G401.6 (cell line): ENCODE measurements around the gene WARS2.
A peak's percentile ranks its signal among the peaks of the same experiment; 100 is the strongest.

ENCODE experiments used
- FAIRE-seq: peaks from 2 replicates; lab custom pipeline; 2012; peaks lifted over from hg19 to GRCh38; lab: Jason Lieb, UNC

The WARS2 gene

GRCh38 chr1:118995312-118996016 lies 145.0 kb downstream of the WARS2 start:
- FAIRE-seq: no peak

- FAIRE-seq: no peak
These were observed 146.8 kb downstream of the WARS2 start for GRCh38 chr1:118993700-118994026.

GRCh38 chr1:118992868-118993699 lies 147.4 kb downstream of the WARS2 start:
- FAIRE-seq: no peak

- FAIRE-seq: no peak
These were observed 148.1 kb downstream of the WARS2 start for GRCh38 chr1:118992237-118992825.

GRCh38 chr1:118991448-118991847 lies 149.0 kb downstream of the WARS2 start:
- FAIRE-seq: no peak

GRCh38 chr1:118990513-118991152 lies 149.8 kb downstream of the WARS2 start:
- no peak for FAIRE-seq

GRCh38 chr1:118989878-118990378 lies 150.5 kb downstream of the WARS2 start:
- no peak for FAIRE-seq

- FAIRE-seq: no peak
These were observed 151.2 kb downstream of the WARS2 start for GRCh38 chr1:118989006-118989815.

GRCh38 chr1:118988186-118989005 lies 152.1 kb downstream of the WARS2 start, which contains the start of gene TBX15:
Gene TBX15 (minus strand): TSS chr1:118988343. CDS start chr1:118987795, 548 bp downstream.
- peak; percentile 95 for FAIRE-seq

GRCh38 chr1:118987468-118988185 lies 152.8 kb downstream of the WARS2 start:
- no peak for FAIRE-seq

- FAIRE-seq: no peak
These were observed 153.6 kb downstream of the WARS2 start for GRCh38 chr1:118986555-118987467.

GRCh38 chr1:118985640-118986554 lies 154.6 kb downstream of the WARS2 start:
- no peak for FAIRE-seq

GRCh38 chr1:118984722-118985639 lies 155.5 kb downstream of the WARS2 start:
- no peak for FAIRE-seq

- FAIRE-seq: no peak
These were observed 156.2 kb downstream of the WARS2 start for GRCh38 chr1:118984086-118984721.

GRCh38 chr1:118983558-118984041 lies 156.9 kb downstream of the WARS2 start:
- no peak for FAIRE-seq
